Psoas muscle (tissue), 8 donors: ENCODE results near the gene SPATA3. TPM values are rescaled to one million over a fixed set of nuclear protein-coding genes. Genes with fewer than 3 reads are reported as not detected.

Experiments used
- ATAC-seq, 4 donors: fragments of 200-7000 bp; cut with Tn5 transposase; one replicate each; pipeline ENCODE4 v1.9.1; 2020; ENCODE audit warnings: moderate library complexity in 3 of 4, mild to moderate bottlenecking in 2 of 4
- DNase-seq, 2 donors: peaks; one replicate each; pipeline ENCODE4 v3.0.0-alpha.2; 2020
- H3K27ac ChIP-seq: fragments of 200-600 bp; one replicate; pipeline ENCODE4 v1.8.0; 2022
- H3K27me3 ChIP-seq, 3 donors: fragments of 200-600 bp in 1 of 3; one replicate each; pipeline versions ENCODE4 v1.6.1 to v1.8.0; 2013 to 2022; ENCODE audit warnings: low read length in 2 of 3, mild to moderate bottlenecking in 2 of 3, moderate library complexity in 1 of 3; ENCODE audit not compliant: insufficient read depth in 3 of 3
- H3K36me3 ChIP-seq, 2 donors: fragments of 200-600 bp in 1 of 2; one replicate each; pipeline versions ENCODE4 v1.6.1 to v1.8.0; 2013 to 2022; ENCODE audit warnings: low read depth in 1 of 2, mild to moderate bottlenecking in 1 of 2, moderate library complexity in 1 of 2; ENCODE audit not compliant: insufficient read depth in 1 of 2
- H3K4me1 ChIP-seq: fragments of 200-600 bp; one replicate; pipeline ENCODE4 v1.8.0; 2022
- H3K4me3 ChIP-seq: fragments of 200-600 bp; one replicate; pipeline ENCODE4 v1.8.0; 2022; ENCODE audit warnings: mild to moderate bottlenecking
- H3K9me3 ChIP-seq: fragments of 200-600 bp; one replicate; pipeline ENCODE4 v1.8.0; 2022
- WGBS, 3 donors: extraction: QIAGEN DNeasy Blood & Tissue Kit; methylation state at CpG; one replicate each; pipeline versions ENCODE4 v1.1.6 to v1.1.7; 2013; 5-methylcytosine and 5-hydroxymethylcytosine counted together
- intact Hi-C, 2 donors: fragments of 100-400 bp; cut with DNase I; formaldehyde crosslinking; loops; one replicate each; pipeline versions ENCODE4 v1.11.0 to v1.14.2; 2022
- long read RNA-seq, 2 donors: library from polyadenylated mRNA; unstranded; transcript quantifications; one replicate each; pipeline ENCODE4 v2.0.0, GENCODE V29; 2021
- polyA plus RNA-seq, 3 donors: library from polyadenylated mRNA; stranded (reverse); fragments of 200-250 nt; gene quantifications; one replicate each; pipeline ENCODE4 v1.2.3, GENCODE V29; 2013
- total RNA-seq, 4 donors: library from RNA; stranded (reverse); fragmentation: NEBNext Ultra II Directional in 2 of 4; extraction: Animal tissue kit (Norgen Biotek cat#: 25700) in 2 of 4; gene quantifications; one replicate each; pipeline versions ENCODE4 v1.2.1 to v1.2.4, GENCODE V29; 2021 to 2023
- TF ChIP-seq, protein P1 (sequence below): fragments of 200-600 bp; IDR thresholded peaks from one replicate; pipeline ENCODE4 v1.8.0; 2022; ENCODE audit warnings: antibody characterized with exemption
- donor health status: healthy with polysubstance abuse.
- donor health status: DM: no; HTN: no; CAD: no; lungs with moderate emphysema.
- donor health status: Bipolar disorder and iron deficiency.
- donor health status: healthy.
- donor health status: DM: yes; HTN: yes; CAD: no.
- donor health status: DM: no; HTN: no; CAD: no.
- donor health status: DM: no; HTN: no; CAD: no.
- donor health status: DM: yes; HTN: yes; CAD: no.

Gene SPATA3
- total RNA-seq (not detected), polyA plus RNA-seq (not detected)
- long read RNA-seq, donor 1: 0 reads
- long read RNA-seq, donor 2: 0 reads

DNA sequence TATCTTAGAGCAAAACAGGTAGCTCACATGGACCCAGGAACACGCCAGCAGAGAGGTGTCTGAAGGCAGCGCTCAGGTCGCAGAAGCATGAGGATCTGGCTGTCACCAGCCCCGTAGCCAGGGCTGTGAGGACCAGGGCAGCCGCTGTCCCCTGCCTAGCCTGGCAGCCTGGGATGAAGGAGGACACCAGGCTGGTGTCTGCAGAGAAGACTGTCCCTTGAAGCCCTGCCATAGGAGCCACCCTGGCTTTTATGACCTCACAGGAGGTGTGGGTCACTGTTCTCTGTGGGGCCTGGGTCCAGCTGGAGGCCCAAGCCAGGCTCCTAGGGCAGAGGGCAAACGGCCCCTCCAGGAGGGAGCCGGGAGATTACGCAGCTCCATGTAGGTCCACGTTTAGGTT, at the start of gene SPATA3:
SPATA3 (plus strand) TSS at position 301 of the 400 bp plus-strand sequence. CDS start 113 bp downstream, outside the sequence.
- TF ChIP-seq, protein P1, sequence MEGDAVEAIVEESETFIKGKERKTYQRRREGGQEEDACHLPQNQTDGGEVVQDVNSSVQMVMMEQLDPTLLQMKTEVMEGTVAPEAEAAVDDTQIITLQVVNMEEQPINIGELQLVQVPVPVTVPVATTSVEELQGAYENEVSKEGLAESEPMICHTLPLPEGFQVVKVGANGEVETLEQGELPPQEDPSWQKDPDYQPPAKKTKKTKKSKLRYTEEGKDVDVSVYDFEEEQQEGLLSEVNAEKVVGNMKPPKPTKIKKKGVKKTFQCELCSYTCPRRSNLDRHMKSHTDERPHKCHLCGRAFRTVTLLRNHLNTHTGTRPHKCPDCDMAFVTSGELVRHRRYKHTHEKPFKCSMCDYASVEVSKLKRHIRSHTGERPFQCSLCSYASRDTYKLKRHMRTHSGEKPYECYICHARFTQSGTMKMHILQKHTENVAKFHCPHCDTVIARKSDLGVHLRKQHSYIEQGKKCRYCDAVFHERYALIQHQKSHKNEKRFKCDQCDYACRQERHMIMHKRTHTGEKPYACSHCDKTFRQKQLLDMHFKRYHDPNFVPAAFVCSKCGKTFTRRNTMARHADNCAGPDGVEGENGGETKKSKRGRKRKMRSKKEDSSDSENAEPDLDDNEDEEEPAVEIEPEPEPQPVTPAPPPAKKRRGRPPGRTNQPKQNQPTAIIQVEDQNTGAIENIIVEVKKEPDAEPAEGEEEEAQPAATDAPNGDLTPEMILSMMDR: no peak
- intact Hi-C loops: no loop called here
- Histone ChIP-seq H3K36me3 (no peaks in the 10 kb centered on the region), H3K27me3 (peaks cover 0 to 49% (median 3%) of the 10 kb centered on the region in 3 donors), H3K4me3 (no peak within 1 kb of the TSS), H3K9me3 (no peaks in the 10 kb centered on the region), H3K27ac (no peak within 1 kb of the TSS), H3K4me1 (no peaks in the 10 kb centered on the region)
- ATAC-seq (no peak), DNase-seq (no peak)
- 67 to 75% (median 68%) methylated on average over 9 of the region's 9 CpGs for WGBS, 3 donors

DNA sequence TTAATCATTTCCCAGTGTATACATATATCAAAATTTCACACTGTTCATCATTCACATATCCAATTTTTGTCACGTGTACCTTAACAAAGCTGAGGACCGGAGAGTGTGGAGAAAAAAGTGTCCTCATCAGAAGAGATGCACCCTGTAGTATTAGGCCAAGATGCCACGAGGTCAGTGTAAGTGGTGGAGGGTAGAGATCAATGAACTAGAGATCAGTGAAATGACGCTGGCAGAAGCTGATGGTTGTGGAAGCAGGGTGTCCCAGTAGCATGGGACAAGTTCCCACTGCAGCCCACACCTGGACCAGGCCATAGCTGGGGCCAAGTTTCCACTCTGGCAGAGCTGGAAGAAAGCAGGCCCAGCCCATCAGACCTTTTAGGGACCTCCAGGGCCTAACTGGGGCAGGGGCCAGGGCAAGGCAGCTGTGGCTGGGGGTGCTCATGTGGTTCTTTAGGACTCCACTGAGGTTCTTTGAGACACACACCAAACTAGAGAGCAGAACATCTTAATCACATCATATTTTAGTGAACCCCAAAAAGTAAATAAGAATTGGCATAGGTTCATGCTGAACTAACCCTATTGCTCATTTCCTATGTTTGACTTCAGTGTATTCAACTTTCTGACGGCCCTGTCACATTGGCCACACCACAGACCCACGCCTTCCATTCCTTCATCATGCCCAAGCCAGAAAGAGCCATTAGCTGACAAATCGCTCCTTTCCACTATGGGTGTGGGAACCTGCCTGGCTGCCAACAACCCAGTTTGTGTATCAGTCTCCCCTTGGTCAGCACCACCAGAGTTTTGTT, 49.3 kb upstream of the SPATA3 start:
- no peak for DNase-seq
- TF ChIP-seq, protein P1: no peak
- no peaks in the 10 kb centered on the region for H3K9me3 ChIP-seq
- no peak overlapping the region for H3K4me3 ChIP-seq
- 77 to 85% (median 84%) methylated on average over 7 of the region's 7 CpGs for WGBS, 3 donors
- intact Hi-C loops: no loop called here
- no peaks in the 10 kb centered on the region for H3K4me1 ChIP-seq
- no peaks in the 10 kb centered on the region for H3K27me3 ChIP-seq
- no peak for ATAC-seq
- no peak overlapping the region for H3K27ac ChIP-seq
- no peaks in the 10 kb centered on the region for H3K36me3 ChIP-seq

DNA sequence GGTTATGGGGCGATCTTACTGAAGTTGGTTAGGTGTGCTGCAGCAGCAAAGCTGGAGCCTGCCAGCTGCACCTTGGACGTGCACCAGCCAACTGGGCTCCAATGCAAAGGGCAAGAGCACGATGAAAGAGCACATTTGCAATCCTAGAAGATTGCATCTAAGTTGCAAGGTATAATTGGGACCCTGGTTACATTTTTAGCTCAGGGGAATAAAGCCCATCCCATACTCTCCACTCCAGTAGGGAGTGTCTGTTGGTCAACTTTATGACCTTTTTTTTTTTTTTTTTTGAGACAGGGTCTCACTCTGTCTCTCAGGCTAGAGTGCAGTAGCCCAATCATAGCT, 48.7 kb upstream of the SPATA3 start:
- TF ChIP-seq, protein P1: no peak
- Histone ChIP-seq H3K4me3 (no peak overlapping the region), H3K36me3 (no peaks in the 10 kb centered on the region), H3K4me1 (no peaks in the 10 kb centered on the region), H3K27me3 (no peaks in the 10 kb centered on the region), H3K27ac (no peak overlapping the region), H3K9me3 (no peaks in the 10 kb centered on the region)
- no peak for DNase-seq
- ATAC-seq: no peak
- intact Hi-C loops: no loop called here
- WGBS, 3 donors: 75 to 84% (median 80%) methylated on average over 3 of the region's 3 CpGs

DNA sequence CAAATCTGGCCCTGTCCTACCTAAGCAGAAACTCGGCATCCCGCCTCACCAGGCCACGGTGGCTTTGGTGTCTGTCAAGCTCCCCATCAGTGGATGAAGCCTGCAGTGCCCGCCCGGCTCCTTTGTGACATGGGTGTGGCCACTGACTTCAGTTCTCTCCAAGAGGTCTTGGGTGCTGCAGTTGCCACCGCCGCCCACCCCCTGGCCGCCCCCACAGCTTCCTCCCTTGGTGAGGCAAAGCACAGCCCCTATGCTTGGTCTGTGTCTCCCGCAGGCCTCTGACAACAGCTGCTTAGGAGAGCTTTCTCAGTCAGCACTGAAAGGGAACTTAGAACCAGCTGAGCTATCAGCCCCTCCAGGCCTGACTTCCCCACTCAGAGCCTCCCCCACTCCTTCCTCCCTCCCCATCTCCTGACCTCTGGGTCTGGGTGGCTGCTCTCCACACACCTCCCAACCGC, 48.0 kb upstream of the SPATA3 start:
- 75 to 87% (median 81%) methylated on average over 10 of the region's 10 CpGs for WGBS, 3 donors
- Histone ChIP-seq H3K27ac (no peak overlapping the region), H3K36me3 (no peaks in the 10 kb centered on the region), H3K9me3 (no peaks in the 10 kb centered on the region), H3K4me1 (no peaks in the 10 kb centered on the region), H3K27me3 (peaks cover 0 to 1% (median 0%) of the 10 kb centered on the region in 3 donors), H3K4me3 (no peak overlapping the region)
- TF ChIP-seq, protein P1: no peak
- intact Hi-C loops: no loop called here
- ATAC-seq (no peak), DNase-seq (no peak)
